H9 (cell line): ENCODE measurements around the gene MMD2. TPM values are rescaled to one million over a fixed set of nuclear protein-coding genes. Genes with fewer than 3 reads are reported as not detected.

Source experiments
- DNase-seq: peaks from one replicate; pipeline ENCODE4 v3.0.0-alpha.2; 2017
- H2AFZ ChIP-seq: one replicate; pipeline ENCODE4 v1.6.1; 2013; ENCODE audit warnings: mild to moderate bottlenecking, low read length, control low read depth, moderate library complexity
- H2AK5ac ChIP-seq: 2 replicates; pipeline ENCODE4 v1.6.1; 2013; ENCODE audit warnings: low read length, control low read depth, mixed read lengths; ENCODE audit not compliant: insufficient read length
- H2BK120ac ChIP-seq: one replicate; pipeline ENCODE4 v1.6.1; 2013; ENCODE audit warnings: low read depth, mild to moderate bottlenecking, low read length, control low read depth, inconsistent platforms; ENCODE audit not compliant: poor library complexity, severe bottlenecking
- H2BK12ac ChIP-seq: 2 replicates; pipeline ENCODE4 v1.6.1; 2013; ENCODE audit warnings: low read length, control low read depth, mixed read lengths, low read depth; ENCODE audit not compliant: insufficient read length
- H2BK15ac ChIP-seq: 2 replicates; pipeline ENCODE4 v1.6.1; 2013; ENCODE audit warnings: low read depth, low read length, control low read depth
- H2BK20ac ChIP-seq: one replicate; pipeline ENCODE4 v1.6.1; 2013; ENCODE audit warnings: low read depth, mild to moderate bottlenecking, low read length, control low read depth, inconsistent platforms; ENCODE audit not compliant: poor library complexity, severe bottlenecking
- H2BK5ac ChIP-seq: 2 replicates; pipeline ENCODE4 v1.6.1; 2013; ENCODE audit warnings: low read length, control low read depth, mixed read lengths; ENCODE audit not compliant: insufficient read length
- H3K14ac ChIP-seq: 2 replicates; pipeline ENCODE4 v1.6.1; 2013; ENCODE audit warnings: low read length, control low read depth; ENCODE audit not compliant: insufficient read depth
- H3K18ac ChIP-seq: 2 replicates; pipeline ENCODE4 v1.6.1; 2013; ENCODE audit warnings: low read depth, mild to moderate bottlenecking, mixed read lengths, low read length, control low read depth; ENCODE audit not compliant: insufficient read length
- H3K23ac ChIP-seq: 2 replicates; pipeline ENCODE4 v1.6.1; 2013; ENCODE audit warnings: low read length, control low read depth, mixed read lengths, low read depth; ENCODE audit not compliant: insufficient read length
- H3K23me2 ChIP-seq: 2 replicates; pipeline ENCODE4 v1.6.1; 2013; ENCODE audit warnings: low read depth, mild to moderate bottlenecking, mixed read lengths, low read length, control low read depth; ENCODE audit not compliant: insufficient read length, poor library complexity, severe bottlenecking
- H3K27ac ChIP-seq: 2 replicates; pipeline ENCODE4 v1.5.1; 2013; ENCODE audit warnings: low read length, control low read depth, mixed read lengths, low read depth; ENCODE audit not compliant: insufficient read length
- H3K27me3 ChIP-seq: 2 replicates; pipeline ENCODE4 v1.6.1; 2013; ENCODE audit warnings: low read length, control low read depth, inconsistent platforms; ENCODE audit not compliant: insufficient read depth
- H3K4ac ChIP-seq: 2 replicates; pipeline ENCODE4 v1.6.1; 2013; ENCODE audit warnings: low read depth, mild to moderate bottlenecking, control low read depth, inconsistent platforms, low read length, moderate library complexity
- H3K4me1 ChIP-seq: 2 replicates; pipeline ENCODE4 v1.6.1; 2013; ENCODE audit warnings: low read length, control low read depth, inconsistent platforms; ENCODE audit not compliant: insufficient read depth
- H3K4me2 ChIP-seq: 2 replicates; pipeline ENCODE4 v1.6.1; 2013; ENCODE audit warnings: low read length, control low read depth, mixed read lengths; ENCODE audit not compliant: insufficient read length, insufficient read depth
- H3K56ac ChIP-seq: 2 replicates; pipeline ENCODE4 v1.6.1; 2013; ENCODE audit warnings: low read depth, mild to moderate bottlenecking, mixed read lengths, low read length, control low read depth; ENCODE audit not compliant: insufficient read length
- H3K79me1 ChIP-seq: 2 replicates; pipeline ENCODE4 v1.6.1; 2013; ENCODE audit warnings: low read depth, mild to moderate bottlenecking, moderate library complexity, low read length, control low read depth, inconsistent platforms; ENCODE audit not compliant: insufficient read depth, poor library complexity, severe bottlenecking
- H3K79me2 ChIP-seq: 2 replicates; pipeline ENCODE4 v1.6.1; 2013; ENCODE audit warnings: low read length, control low read depth, inconsistent platforms; ENCODE audit not compliant: insufficient read depth
- H3K9ac ChIP-seq: 2 replicates; pipeline ENCODE4 v1.6.1; 2013; ENCODE audit warnings: low read length, control low read depth, mixed read lengths; ENCODE audit not compliant: insufficient read length; ENCODE audit errors: extremely low read depth
- H3K9me3 ChIP-seq: one replicate; pipeline ENCODE4 v1.6.1; 2013; ENCODE audit warnings: low read depth, low read length, inconsistent platforms; ENCODE audit not compliant: control insufficient read depth
- H3T11ph ChIP-seq: one replicate; pipeline ENCODE4 v1.6.1; 2013; ENCODE audit warnings: mild to moderate bottlenecking, low read length, control low read depth, inconsistent platforms
- H4K20me1 ChIP-seq: one replicate; pipeline ENCODE4 v1.6.1; 2013; ENCODE audit not compliant: control insufficient read depth, insufficient read length, insufficient read depth
- H4K5ac ChIP-seq: 2 replicates; pipeline ENCODE4 v1.6.1; 2013; ENCODE audit warnings: low read depth, mild to moderate bottlenecking, mixed read lengths, low read length, control low read depth; ENCODE audit not compliant: insufficient read length
- H4K8ac ChIP-seq: replicated peaks from 2 replicates; pipeline ENCODE4 v1.6.1; 2013; ENCODE audit warnings: low read length, control low read depth, mixed read lengths, low read depth; ENCODE audit not compliant: insufficient read length
- H4K91ac ChIP-seq: 2 replicates; pipeline ENCODE4 v1.6.1; 2013; ENCODE audit warnings: low read depth, mild to moderate bottlenecking, moderate library complexity, mixed read lengths, low read length, control low read depth; ENCODE audit not compliant: insufficient read length
- H3K27ac Mint-ChIP-seq, 3 experiments: 2 replicates in 2 of 3; 3 replicates in 1 of 3; pipeline ENCODE4 v1.8.0; 2020 to 2021; ENCODE audit warnings: mixed read lengths in 3 of 3, mild to moderate bottlenecking in 1 of 3, moderate library complexity in 1 of 3
- H3K27me3 Mint-ChIP-seq: 2 replicates; pipeline ENCODE4 v1.8.0; 2021; ENCODE audit warnings: low read depth, mild to moderate bottlenecking, moderate library complexity, mixed read lengths
- H3K36me3 Mint-ChIP-seq, 3 experiments: 2 replicates in 2 of 3; 3 replicates in 1 of 3; pipeline ENCODE4 v1.8.0; 2020 to 2021; ENCODE audit warnings: low read depth in 3 of 3, mixed read lengths in 3 of 3; ENCODE audit not compliant: insufficient read depth in 1 of 3
- H3K4me1 Mint-ChIP-seq, 2 experiments: 2 replicates each; pipeline ENCODE4 v1.8.0; 2020; ENCODE audit warnings: mixed read lengths in 2 of 2
- H3K4me3 Mint-ChIP-seq, 2 experiments: 2 replicates in 1 of 2; 3 replicates in 1 of 2; pipeline ENCODE4 v1.8.0; 2020 to 2021; ENCODE audit warnings: mild to moderate bottlenecking in 2 of 2, mixed read lengths in 2 of 2, moderate library complexity in 1 of 2
- H3K9me3 Mint-ChIP-seq, 2 experiments: 2 replicates in 1 of 2; 3 replicates in 1 of 2; pipeline ENCODE4 v1.8.0; 2020; ENCODE audit warnings: mild to moderate bottlenecking in 2 of 2, mixed read lengths in 2 of 2, moderate library complexity in 1 of 2
- CTCF ChIP-seq: fragments of 200-600 bp; sonication (generic); conservative IDR thresholded peaks from 3 replicates; pipeline ENCODE4 v1.8.0; 2021; ENCODE audit warnings: antibody characterized with exemption, mild to moderate bottlenecking
- WGBS: extraction: QIAGEN DNeasy Blood & Tissue Kit; methylation state at CpG from one replicate; pipeline ENCODE4 v1.1.7; 2013; ENCODE audit warnings: missing lambda C conversion rate, low lambda C conversion rate, mixed read lengths; ENCODE audit not compliant: insufficient read length; ENCODE audit errors: extremely low coverage; 5-methylcytosine and 5-hydroxymethylcytosine counted together
- total RNA-seq: library from RNA; stranded (reverse); gene quantifications from 2 replicates; pipeline ENCODE4 v1.2.1, GENCODE V29; 2021

MMD2 gene
- total RNA-seq, 1 experiment from 2014 or later = 0.20 TPM

- Histone ChIP-seq H3K14ac (no peak overlapping the region; the same call in 1 of the 2 replicates), H2BK15ac (no peak overlapping the region), H3K56ac (no peak overlapping the region), H3T11ph (no peak overlapping the region), H3K9ac (no peak overlapping the region), H3K4me1 (no peaks in the 10 kb centered on the region), H3K23me2 (no peaks in the 10 kb centered on the region), H3K9me3 (no peaks in the 10 kb centered on the region), H3K4ac (no peak overlapping the region), H3K4me2 (no peak overlapping the region), H2AK5ac (no peak overlapping the region), H2BK12ac (no peak overlapping the region), H2BK5ac (no peak overlapping the region), H3K27ac (no peak overlapping the region), H4K5ac (no peak overlapping the region), H3K18ac (no peak overlapping the region), H2BK20ac (no peak overlapping the region), H4K91ac (no peak overlapping the region), H3K79me2 (no peaks in the 10 kb centered on the region), H3K23ac (no peak overlapping the region), H4K20me1 (no peaks in the 10 kb centered on the region), H3K27me3 (no peaks in the 10 kb centered on the region), H4K8ac (no peak overlapping the region), H3K79me1 (no peaks in the 10 kb centered on the region), H2AFZ (no peak overlapping the region), H2BK120ac (no peak overlapping the region)
- Mint-ChIP-seq H3K4me1 (peaks cover 9 to 20% of the 10 kb centered on the region in 2 experiments), H3K9me3 (no peaks in the 10 kb centered on the region), H3K27ac (no peak overlapping the region), H3K36me3 (peaks cover 0 to 10% (median 2%) of the 10 kb centered on the region in 3 experiments; a peak in 3 of 7 replicates), H3K27me3 (no peaks in the 10 kb centered on the region; the same call in 1 of the 2 replicates), H3K4me3 (no peak overlapping the region)
- TF ChIP-seq CTCF = no peak
- no CpG with 5 or more reads among the region's 15 CpGs for WGBS
- DNase-seq = no peak
Measured at GRCh38 chr7:4875391-4875790, 83.6 kb downstream of the MMD2 start.
